A673 (cell line): ENCODE results near the gene SMAD6.

ENCODE experiments used
- EZH2 ChIP-seq: fragments of 200-600 bp; sonication (generic); IDR thresholded peaks from 2 replicates; pipeline ENCODE4 v1.6.1; 2017; ENCODE audit warnings: borderline replicate concordance, low read depth, mild to moderate bottlenecking, mixed read lengths, antibody characterized with exemption, low read length; ENCODE audit not compliant: poor library complexity, severe bottlenecking
- TF ChIP-seq, protein P1 (sequence below): fragments of 300-800, 200-600 bp; sonication (generic); conservative IDR thresholded peaks from 2 replicates; pipeline ENCODE4 v1.5.1; 2017; ENCODE audit warnings: low read depth, mild to moderate bottlenecking, antibody characterized with exemption, low read length, moderate library complexity, mixed read lengths

DNA sequence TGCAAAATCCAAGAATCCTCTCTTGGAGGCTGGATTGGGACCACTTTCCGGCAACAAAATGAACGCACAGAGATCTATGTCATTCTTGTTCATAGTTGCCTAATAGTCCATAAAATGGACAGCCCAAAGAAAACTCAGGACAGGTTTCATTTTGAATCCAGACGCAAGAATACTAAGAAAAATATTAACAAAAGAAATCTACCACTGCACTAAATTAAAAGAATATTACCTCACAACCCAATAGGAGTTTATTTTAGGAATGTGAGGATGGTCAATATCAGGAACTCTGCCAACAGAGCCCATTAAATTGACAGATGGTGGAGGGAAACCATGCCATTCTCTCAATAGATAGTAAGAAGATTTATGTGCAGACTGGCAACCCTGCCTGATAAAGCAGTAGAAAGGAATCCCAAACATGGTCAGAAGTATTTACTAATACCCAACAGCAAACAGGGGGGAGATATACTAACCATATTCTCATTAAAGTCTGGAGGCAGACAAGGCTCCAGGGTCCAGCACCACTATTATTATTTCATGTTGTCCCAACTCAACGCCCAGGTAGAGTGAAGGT, 127.6 kb downstream of the SMAD6 start:
- TF ChIP-seq, protein P1, sequence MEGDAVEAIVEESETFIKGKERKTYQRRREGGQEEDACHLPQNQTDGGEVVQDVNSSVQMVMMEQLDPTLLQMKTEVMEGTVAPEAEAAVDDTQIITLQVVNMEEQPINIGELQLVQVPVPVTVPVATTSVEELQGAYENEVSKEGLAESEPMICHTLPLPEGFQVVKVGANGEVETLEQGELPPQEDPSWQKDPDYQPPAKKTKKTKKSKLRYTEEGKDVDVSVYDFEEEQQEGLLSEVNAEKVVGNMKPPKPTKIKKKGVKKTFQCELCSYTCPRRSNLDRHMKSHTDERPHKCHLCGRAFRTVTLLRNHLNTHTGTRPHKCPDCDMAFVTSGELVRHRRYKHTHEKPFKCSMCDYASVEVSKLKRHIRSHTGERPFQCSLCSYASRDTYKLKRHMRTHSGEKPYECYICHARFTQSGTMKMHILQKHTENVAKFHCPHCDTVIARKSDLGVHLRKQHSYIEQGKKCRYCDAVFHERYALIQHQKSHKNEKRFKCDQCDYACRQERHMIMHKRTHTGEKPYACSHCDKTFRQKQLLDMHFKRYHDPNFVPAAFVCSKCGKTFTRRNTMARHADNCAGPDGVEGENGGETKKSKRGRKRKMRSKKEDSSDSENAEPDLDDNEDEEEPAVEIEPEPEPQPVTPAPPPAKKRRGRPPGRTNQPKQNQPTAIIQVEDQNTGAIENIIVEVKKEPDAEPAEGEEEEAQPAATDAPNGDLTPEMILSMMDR: no peak
- TF ChIP-seq EZH2: no peak
